ENCODE data around the gene GDPD5.
"Not testable (repeated sequence)": the region's sequence is repeated elsewhere in the genome, so short reads cannot be mapped to it uniquely, and the experiment has no call there.

Gene GDPD5

GRCh38 chr11:75428989-75429640, 96.6 kb downstream of the GDPD5 start:
- no peak for DNase-seq (ENCODE audit: low spot score)

DNA sequence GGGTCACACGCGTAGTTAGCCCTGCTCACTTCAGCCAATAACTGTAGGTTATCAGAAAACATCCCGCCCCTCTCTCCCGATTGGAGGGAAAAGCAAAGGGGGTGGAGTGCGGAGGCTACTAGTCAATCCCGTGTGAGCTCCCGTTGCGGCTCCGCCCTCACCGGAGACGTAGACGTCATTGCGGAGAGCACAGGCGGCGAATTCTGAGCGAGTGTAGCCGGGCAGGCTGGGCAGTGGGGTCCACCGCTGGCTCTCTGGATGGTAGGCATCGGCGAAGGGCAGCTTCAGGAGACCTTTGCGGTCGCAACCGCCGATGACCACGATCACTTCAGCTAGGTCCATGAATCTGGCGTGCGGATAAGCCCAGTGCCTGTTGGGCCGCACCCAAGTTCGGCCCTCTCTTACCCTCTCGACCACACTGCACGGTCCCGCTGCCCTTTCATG, 97.4 kb downstream of the GDPD5 start:
- DNase-seq (ENCODE audit: low spot score) = peak; percentile 100

DNA sequence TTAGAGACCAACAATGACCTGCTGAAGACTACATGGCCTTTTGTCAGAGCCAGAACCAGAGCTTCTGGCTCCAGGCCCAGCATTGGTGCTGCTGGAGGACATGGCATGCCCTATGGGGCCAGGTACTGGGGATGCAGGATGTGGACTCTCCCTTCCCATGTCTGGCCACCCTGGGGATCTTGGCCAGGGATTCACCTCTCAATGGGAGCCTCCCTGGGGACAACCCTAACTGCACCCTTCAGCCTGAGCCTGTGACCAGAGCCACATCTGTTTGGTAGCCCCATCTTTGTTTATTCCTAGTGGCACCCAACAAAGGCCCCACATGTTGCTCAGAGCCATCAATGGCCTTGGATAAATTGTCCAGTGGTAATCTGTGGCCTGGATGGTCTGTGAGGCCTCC, 98.6 kb downstream of the GDPD5 start:
- DNase-seq (ENCODE audit: low spot score) = no peak

DNA sequence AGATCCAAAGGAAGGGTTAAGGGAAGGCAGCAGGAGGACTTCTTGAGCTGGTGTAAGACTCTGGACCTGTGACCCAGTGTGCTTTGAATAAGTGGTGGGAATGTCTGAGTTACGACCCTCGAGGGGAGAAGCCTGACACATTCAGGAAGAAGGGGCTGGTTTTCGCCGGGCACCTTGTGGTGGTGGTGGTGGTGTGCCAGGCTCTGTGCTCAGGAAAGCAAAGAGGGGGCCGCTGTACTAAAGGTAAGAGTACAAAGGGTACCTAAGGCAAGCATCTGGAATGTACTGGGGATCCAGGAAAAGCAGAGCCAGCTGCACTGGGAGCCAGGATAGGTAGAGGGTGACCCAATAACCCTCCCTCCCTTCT, 99.0 kb downstream of the GDPD5 start:
- no peak for DNase-seq (ENCODE audit: low spot score)

DNA sequence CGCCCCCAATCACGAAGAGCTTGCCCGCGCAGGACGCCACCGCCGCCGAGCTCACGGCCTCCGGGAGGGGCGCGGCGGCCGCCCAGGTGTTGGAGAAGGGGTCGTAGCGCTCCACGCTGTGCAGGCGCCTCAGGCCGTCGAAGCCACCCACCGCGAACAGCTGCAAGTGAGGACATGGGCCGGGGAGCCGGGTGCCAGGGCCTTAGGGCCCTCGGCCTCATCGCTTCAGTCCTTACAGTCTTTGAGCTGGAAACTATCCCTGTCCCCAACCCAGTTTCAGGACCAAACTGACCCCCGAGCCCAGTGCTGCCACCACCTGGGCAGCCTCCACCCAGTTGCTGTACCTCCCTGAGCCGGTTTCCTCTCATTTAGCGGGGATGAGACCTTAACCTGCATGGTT, 100.3 kb downstream of the GDPD5 start:
- peak; percentile 75 for DNase-seq (ENCODE audit: low spot score)

GRCh38 chr11:75424396-75424795, 101.3 kb downstream of the GDPD5 start:
- no peak for DNase-seq (ENCODE audit: low spot score)

DNA sequence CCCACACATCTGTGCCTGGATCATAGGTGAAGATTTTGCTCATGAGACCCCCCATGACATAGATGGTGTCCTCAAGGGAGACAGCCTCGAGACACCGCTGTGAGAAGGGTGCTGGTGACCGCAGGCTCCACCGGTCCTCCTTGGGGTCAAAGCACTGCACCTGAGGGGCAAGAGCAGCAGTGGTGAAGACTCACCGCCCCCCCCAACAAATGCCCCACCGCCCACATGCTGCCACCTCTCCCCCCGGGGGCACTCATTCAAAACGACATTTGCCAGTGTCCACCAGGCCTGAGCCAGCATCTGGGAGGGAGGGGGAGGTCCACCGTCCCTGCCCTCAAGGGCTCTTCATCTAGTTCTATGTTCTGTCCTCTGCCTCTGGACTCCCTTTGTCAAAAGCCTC, 102.0 kb downstream of the GDPD5 start:
- no peak for DNase-seq (ENCODE audit: low spot score)

DNA sequence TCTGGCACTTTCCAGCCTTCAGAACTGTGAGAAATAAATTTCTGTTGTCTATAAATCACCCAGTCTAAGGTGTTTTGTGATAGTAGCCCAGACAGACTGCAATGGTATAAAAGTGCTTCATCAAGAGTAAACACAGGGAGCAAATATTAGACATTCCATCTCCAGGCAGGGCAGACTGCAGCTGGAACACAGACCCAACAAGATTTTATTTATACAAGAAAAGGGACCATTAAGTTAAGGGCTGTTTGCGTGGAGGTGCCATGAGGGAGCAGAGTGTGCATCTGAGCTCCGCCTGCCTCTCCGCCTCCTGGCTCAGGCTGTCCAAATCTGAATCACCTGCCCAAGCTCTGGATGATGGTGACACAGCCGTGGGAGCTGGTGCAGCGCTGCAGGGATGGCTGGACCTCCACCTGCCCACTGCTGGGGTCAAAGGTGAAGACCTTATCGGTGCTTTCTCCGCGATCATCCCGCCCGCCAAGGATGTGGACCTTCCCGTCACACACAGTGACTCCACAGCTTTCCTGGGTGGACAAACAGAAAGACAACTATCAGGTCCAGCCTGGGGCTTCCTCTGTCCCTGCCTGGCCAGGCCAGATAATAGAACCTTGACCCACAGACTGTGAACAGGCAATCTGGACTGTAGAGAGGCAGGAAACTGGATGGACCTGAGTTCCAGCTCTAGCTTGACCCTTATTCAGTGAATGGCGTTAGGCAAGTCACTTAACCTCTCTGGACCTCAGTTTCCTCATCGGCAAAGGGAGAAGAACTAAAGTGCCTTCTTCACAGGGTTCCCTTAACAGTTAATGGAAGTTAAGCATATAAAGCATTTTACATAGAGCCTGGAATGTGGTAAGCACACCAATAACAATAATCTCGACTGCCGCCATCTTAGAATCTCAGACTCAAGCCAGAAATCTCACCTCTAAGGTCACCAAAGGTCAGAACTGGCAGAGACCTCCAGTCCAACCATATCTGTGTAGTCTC, 103.2 kb downstream of the GDPD5 start:
- DNase-seq (ENCODE audit: low spot score) = peak; percentile 77

DNA sequence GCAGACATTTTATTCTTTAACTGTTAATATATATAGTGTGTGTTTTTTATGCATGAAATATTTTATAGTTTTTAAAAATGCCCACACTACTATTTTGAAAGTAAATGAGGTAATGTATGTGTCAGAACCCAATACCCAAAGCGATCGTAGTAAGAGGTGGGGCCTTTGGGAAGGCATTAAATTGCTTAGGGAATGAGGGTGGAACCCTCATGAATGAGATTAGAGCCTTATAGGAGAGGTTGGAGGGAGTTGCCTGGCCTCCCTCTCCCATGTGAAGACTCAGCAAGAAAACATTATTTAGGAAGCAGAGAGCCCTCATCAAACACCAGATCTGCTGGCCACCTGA, 103.9 kb downstream of the GDPD5 start:
- DNase-seq (ENCODE audit: low spot score) = no peak

DNA sequence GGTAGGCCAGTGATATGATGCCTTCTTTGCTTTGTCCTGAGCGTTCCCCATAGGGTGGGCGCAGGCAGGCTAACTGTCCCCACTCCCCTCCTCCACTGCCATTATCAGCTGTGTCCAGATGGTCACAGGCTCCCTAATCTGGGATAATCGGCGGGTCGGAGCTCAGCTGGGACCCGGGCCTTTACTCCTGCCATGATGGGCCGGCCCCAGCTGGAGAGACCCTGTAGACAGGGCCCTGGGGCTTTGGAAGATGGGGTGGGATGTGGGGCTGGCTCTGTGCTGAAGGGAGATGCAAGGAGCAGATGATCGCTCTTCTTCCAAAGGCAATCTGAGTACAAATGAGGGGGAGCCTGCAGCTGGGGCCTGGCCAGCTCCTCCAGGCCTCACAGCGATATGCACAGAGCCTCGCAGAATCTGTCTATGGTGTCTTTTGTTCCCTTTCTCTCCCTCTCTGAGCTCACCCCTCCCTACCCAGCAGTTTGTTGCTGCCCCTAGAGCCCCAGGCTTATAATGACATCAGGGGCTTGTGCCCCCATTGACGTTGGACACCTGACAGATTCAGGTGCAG, 104.6 kb downstream of the GDPD5 start:
- DNase-seq (ENCODE audit: low spot score) = no peak

- no peak for DNase-seq (ENCODE audit: low spot score)
These were observed 105.3 kb downstream of the GDPD5 start for GRCh38 chr11:75420224-75421034.

GRCh38 chr11:75413864-75414263, 111.9 kb downstream of the GDPD5 start:
- no peak for DNase-seq (ENCODE audit: low spot score)

GRCh38 chr11:75413146-75413545, 112.6 kb downstream of the GDPD5 start:
- DNase-seq (ENCODE audit: low spot score) = not testable (repeated sequence)

- not testable (repeated sequence) for DNase-seq (ENCODE audit: low spot score)
These were observed 115.8 kb downstream of the GDPD5 start for GRCh38 chr11:75409971-75410370.

GRCh38 chr11:75408957-75409219, 116.9 kb downstream of the GDPD5 start:
- no peak for DNase-seq (ENCODE audit: low spot score)

DNA sequence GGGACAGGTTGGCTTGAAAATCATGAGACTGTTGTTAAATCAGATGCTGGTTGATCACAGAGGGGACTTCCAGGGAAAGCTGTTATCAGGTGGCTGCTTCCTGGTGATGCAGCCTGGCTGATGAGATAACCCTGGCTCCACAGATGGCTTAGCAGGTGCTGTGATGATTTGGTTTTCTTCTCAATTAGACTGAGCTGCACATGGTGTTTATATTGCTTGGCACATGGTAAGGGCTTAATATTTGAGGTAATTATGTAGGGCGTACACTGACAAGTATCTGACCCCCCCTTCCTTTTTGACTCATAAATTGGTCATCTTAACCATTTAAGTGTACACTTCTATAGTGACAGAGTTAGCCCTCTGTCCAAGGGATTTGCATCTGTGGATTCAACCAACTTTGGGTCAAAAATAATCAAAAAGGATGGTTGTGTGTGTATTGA, 119.4 kb downstream of the GDPD5 start:
- DNase-seq (ENCODE audit: low spot score) = no peak

DNA sequence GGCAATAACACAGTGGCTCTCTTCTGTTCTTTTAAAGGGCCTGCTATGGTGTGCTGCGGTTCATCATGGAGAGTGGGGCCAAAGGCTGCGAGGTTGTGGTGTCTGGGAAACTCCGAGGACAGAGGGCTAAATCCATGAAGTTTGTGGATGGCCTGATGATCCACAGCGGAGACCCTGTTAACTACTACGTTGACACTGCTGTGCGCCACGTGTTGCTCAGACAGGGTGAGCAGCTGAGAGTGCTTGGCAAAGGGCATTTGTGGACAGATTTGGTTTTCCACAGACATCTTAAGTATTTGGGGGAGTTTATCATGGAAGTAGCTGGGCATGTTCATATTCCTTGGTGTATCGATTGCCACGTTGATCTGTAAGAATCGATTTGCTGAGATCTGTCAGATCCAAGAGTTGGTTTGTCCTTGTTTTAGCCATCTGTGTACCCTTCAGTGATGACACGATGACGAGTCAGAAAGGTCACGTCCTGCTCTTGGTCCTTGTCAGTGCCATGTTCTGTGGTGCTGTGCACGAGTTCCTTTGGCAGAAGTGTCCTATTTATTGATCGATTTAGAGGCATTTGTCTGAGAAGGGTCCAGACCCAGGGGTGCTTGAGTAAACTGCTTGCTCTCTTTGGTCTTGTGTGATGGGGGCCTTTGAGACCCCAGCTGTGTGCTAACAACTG, 121.6 kb downstream of the GDPD5 start:
- no peak for DNase-seq (ENCODE audit: low spot score)

- DNase-seq (ENCODE audit: low spot score) = no peak
These were observed 122.7 kb downstream of the GDPD5 start for GRCh38 chr11:75403037-75403436.

GRCh38 chr11:75402002-75402773, 123.6 kb downstream of the GDPD5 start:
- DNase-seq (ENCODE audit: low spot score) = no peak

- DNase-seq (ENCODE audit: low spot score) = no peak
These were observed 125.4 kb downstream of the GDPD5 start for GRCh38 chr11:75400146-75400865.
